HG03064 (cell line): Measurements from ENCODE around the gene JCAD.

Experiments
- ATAC-seq: cut with Tn5 transposase; IDR thresholded peaks from one replicate; pipeline ENCODE4 v1.9.1; 2021; ENCODE audit warnings: low read depth; ENCODE audit not compliant: unreplicated experiment

JCAD gene

DNA sequence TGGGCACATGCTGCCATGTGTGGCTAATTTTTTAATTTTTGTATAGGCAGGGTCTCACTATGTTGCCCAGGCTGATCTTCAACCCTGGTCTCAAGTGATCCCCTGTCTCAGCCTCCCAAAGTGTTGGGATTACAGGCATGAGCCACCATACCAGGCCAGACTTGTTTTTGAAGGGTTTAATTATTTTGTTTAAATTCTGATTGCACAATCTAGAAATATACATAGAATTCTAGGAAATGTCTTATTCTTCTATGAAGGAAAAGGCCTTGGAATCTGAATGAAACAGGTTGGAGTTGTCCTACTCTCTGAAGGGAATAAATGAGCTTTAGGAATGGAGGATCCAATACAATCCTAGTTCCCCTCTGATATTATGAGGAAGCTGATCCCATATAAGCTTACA, 15.5 kb upstream of the JCAD start:
- no peak for ATAC-seq

DNA sequence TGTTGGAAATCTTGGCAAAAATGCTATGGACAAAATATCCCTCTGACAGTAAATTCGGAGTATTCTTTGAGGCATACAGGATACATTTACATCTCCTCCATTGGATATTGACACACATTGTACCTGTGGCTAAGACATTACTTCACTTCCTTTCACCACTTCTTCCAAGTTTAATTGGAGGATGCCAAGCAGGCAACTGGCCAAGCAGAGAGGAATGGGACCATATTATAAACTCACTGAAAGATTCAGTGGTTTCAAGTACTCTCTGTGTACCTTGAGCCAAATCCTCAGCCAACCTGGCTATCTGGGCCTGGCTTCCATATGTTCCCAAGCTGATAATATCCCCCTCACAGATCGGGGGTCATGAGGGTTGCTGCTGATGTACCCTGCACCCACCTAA, 14.7 kb upstream of the JCAD start:
- no peak for ATAC-seq

DNA sequence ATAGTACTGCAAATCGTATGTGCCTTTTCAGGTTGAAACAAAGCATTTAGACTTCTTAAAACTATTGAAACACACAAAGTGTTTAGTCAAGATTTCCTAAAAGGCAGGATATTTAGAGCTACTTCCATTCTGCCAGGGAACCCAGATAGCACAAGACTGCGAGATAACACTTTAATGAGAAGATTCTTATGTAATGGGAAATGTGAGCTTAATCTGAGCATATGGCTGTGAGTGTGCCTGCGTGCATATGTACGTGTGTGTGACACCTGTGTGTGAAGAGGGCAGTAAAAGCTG, 14.3 kb upstream of the JCAD start:
- no peak for ATAC-seq

DNA sequence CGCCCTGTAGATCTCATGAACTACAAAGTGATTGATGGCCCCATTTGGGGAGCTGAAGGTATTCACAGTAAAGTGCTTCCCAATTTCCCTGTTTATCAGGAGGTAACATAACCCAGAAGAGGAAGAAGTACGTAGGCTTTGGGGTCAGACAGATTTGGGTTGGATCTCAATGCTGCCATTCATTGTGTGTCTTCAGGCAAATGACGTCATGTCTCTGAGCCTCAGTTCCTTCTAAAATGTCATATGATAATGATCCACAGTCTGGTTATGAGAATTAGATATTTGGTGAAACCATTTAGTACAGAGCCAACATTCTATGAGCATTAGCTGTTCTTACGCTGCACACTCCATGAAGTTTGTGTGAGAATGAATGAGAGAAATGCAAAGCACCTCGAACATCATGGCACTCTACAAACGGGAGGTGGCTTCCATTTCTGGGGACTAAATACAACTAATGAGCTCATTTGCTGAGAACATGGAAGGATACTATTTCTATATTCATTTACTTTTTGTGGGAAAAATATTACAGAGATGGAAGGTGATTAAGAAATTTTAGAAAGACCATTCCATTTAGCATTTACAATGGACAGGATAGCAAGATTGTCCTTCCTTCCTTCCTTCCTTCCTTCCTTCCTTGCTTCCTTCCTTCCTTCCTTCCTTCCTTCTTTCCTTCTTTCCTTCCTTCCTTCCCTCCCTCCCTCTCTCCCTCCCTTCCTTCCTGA, 13.8 kb upstream of the JCAD start:
- ATAC-seq, result no peak

DNA sequence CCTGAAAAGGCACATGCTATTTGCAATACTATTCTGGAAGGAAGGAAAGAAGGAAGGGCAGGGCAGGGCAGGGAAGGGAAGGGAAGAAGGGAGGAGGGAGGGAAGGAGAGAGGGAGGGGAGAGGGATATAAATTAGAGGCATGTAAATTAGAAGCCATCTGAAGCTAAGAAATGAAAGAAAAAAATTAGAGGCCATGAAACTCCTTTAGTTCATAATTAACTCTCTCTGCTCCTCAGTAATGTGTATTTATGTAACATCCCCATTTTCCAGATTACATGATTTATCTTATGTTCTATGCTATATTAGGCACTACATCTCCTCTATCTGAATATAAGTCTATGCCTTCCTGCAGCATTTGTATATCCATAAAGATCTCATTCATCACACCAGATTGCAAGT, 12.7 kb upstream of the JCAD start:
- ATAC-seq, result no peak

DNA sequence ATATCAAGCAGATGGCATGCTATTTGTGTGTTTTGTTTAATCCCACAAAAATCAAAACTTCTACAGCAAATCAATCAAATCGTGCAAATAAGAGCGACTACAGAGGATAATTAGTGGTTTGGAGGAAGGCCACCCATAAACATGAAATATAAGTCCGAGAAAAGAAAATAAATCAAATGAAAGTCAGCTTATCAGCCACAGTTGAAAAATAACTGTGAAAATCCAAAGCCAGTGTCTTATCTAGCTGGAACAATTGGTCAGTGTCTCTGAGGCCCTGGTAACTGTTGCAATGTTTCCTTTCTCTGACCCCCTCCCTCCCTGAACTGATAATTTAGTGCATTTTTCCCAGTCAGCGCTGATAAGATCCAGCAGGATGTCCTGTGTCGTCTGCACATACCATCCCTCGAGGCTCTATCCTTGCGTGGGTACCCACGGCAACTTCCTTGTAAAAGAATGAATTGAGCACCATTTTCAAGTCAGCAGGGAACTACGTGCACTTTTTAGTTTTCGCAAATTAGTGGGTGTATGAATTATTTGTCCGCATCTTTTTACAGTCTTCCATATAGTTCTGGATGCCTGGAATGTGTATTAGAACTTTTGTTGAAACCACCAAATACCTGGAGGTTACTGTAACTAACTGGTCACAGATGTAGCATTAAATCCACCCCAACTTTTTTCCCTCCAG, 10.8 kb upstream of the JCAD start:
- no peak for ATAC-seq

DNA sequence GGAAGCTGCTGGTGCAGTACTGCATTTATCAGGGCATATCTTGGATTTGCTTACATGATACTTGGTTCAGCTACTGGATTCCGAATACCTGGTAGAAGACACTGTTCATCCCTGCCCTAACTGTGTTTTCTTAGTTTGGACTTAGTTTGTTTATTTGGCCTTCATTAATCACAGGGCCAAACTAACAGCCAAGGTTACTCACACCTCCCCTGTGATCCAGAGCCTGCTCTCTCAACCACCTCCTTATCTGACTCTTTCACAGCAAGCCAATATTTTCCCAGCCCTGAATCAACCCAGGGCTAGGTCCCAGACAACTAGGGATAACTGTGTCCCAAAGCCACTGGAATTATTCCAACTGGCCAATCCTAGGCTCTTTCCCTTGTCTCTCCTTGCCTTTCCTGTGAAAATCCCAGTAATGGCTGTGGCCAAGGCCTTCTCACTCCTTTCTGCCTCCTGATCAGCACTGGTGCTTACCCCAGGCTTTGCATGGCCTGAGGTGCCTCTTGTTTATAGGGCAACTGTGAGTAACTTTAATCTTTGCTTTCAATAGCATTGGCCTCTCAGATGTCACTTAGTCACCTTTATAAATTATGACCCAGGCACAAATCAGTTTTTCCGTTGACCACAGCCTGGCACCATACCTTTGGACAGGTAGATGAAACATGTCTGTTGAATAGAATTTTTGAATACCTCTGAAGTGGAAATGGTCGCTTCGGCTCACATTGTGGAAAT, 9.3 kb upstream of the JCAD start:
- ATAC-seq, result no peak

DNA sequence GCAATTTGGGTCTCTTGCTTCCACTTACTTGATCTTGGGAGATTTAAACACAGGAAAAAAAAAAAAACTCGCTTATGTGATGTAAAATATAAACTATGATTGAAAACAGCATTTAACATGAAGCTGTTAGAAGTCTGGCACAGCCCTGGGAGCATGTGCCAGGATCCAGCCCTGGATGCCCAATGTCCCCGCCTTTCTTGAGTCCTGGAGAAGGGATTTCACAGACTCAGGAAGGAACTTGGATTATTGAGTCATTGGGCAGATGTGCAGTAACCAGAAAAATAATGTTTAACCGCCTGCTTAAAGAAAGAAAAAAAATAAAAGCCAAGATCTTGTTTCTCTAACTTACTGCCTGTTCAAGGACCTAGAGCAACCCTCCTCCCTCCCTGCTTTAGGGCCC, 3.7 kb upstream of the JCAD start:
- no peak for ATAC-seq

DNA sequence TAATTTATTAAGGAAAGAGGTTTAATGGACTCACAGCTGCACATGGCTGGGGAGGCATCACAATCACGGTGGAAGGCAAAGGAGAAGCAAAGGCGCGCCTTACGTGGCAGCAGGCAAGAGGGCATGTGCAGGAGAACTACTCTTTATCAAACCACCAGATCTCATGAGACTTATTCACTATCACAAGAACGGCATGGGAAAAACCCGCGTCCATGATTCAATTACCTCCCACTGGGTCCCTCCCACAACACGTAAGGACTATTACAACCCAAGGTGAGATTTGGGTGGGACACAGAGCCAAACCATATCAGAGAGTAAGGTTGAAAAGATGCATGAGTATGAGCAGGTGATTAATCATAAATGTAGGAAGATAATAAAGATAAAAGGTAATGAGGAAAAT, 3.2 kb upstream of the JCAD start:
- ATAC-seq, result no peak

DNA sequence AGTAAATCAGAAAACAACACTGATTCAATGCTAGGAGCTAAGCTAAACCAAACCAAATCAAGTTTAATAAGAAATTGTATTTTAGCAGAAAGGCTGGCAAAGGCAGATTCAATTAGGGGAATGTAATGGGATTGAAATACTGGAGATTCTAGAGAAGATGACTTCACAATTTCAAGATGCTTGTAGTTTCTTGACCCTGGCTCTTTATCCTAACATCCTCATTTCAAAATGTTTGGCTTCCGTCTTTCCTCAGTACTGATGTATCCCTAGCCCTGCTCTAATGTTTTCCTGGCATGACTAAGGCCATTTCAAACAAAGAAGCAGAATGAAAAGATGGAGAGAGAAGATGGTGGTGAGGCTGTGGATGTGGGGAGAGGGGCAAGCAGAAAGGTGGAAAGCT, 2.7 kb upstream of the JCAD start:
- ATAC-seq, result no peak

DNA sequence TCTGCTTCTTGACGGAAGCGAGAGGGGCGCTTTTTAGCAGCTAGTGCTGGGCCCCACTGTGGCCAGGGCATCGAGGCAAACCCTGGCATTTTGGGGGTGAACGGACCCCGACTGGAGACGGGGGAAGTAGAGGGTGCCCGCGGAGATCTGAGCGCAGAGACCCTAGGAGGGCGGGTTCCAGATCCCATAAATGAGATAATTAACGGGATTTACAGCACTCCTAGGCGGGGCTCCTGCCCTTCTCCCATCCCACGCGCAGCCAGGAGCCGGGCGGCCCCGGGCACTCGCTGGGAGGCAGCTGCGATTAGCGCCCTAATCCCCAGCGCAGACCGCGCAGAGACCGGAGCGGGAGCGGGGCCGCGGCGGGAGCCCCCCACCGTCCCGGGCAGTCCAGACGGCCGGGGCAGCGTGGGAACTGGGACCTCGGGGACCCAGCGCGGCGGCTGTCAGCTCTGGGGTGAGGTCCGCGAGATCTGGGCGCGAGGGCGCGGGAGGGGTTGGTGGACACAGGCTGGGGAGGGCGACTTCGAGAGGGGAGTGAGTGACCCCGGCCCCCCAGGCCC, 735 bp downstream of the JCAD start:
- no peak for ATAC-seq

DNA sequence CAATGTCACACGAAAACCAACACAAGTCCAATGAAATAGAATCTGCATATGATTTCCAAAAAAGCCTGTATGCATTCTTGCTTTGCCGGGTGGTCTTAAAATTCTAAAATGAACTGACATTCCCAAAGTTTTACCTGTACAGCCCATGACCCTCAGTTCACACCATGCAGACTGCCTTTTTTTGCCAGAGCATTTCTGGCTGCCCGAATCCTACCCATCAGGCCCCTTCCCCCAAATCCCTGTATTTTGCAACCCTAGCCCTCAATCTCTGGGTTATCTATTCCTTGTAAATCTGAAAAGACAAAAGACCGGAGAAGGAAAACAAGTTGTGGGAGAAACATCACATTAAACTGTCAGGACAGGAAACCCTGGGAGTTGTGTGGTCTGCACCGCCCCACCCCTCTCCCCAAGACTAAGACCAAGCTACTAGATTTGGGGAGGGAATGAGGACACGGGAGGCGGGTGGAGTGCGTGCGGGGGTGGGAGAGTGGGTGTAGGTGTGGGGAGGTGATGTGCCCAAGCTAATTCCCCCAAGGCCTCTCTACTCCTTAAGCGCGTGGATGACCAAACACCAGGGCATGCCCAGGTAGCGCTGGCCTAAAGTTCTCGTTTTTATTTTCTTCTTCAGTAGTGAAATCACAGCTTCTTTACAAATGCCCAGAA, 1.4 kb downstream of the JCAD start:
- no peak for ATAC-seq

DNA sequence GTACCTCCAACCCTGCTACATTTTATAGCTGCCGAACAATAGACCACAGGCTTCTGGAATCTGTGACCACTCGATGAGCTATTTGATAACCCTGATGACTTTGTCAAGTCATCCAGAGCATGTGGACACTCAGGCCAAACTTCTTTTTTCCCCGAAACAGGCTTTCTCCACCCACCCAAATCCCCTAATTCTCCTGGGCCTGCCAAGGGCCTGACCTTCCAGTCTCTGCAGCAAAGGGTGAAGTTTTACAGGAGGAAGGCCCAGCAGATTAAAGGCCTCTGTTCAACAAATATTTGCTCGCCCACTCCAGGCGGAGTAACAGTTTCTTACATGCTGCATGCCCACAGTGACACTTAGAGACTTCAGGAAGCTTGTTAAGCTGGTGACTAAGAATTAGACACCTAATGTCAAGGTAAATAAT, 2.0 kb downstream of the JCAD start:
- ATAC-seq, result no peak

DNA sequence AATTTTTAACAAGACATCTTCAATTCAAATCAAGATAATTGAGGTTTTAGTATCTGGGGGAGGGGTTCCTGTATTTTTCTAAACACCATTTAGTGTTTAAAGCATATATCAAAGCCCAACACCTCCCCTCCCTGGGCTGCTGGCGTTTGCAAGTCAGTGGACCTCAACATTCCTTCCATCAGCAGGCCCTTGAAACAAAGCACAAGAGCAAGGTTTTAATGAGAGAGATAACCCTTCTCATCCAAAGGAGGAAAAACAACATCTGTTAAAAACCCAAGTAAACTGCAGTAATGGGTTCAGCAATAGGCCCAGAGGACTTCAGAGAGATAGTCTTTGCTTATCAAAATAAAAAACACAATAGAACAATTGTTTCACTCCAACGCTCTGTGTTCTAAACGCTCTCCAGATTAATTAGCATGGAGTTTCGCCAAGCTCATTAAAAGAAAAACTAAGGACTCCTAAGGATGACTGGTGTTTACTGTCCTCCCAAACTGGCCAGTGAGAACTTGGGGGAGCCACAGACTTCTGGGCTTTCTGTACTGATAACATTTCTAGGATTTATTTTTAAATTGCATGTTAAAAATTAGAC, 2.5 kb downstream of the JCAD start:
- ATAC-seq, result no peak

DNA sequence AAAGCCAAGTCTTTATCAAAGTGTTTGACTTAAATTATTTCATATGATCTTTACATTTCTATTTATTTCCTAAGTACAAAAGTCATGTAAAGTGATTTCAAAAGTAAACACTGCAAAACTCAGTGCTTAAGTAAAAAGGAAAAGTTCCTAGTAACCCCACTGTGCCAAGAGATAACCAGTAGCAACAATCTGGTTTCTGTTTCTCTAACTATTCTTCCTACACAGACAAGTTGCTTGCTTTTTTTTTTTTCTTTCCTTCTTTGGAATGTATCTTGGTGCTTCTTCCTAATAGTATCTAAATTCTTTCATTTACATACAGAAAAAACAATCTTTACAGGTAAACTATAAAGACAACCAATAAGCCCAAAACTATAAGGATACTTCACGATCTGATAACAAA, 3.1 kb downstream of the JCAD start:
- ATAC-seq, result no peak

DNA sequence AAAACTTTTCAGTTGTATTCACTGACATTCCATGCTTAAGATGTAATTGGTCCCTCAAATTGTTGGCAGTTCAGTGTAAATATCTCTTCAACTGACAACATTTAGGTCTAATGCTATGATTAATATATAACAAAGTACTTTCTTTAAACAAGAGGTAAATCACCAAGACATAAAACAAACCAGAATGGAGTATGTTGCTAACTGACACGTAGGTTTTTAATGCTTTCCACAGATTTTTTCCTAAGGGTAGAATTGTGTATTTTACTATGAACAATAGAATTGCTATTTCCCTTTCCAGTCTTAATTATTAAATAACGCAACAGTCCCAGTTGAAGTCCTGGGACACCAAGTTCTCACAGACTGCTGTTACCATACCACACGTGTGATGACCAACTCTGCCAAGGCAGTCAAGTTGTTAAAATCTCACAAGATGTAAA, 4.1 kb downstream of the JCAD start:
- ATAC-seq, result no peak

DNA sequence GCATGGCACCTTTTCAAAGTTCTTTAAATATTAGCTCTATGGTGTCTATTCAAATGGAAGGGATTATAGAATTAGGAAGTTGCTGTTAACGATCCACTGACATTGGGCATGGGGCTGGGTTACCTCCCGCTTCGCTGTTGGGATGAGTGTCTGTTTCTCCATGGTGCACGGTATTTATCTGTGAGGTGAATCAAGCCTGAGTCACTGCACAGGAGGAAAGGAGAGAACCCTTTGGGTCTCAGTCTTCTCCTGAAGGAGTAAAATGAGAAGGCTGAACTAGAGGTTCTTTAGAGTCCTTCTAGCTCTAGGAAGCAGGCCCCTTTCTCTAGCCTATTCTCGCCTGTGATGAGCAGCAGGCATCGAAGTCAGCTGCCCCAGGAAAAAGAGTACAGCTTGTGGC, 7.3 kb downstream of the JCAD start:
- ATAC-seq, result no peak

DNA sequence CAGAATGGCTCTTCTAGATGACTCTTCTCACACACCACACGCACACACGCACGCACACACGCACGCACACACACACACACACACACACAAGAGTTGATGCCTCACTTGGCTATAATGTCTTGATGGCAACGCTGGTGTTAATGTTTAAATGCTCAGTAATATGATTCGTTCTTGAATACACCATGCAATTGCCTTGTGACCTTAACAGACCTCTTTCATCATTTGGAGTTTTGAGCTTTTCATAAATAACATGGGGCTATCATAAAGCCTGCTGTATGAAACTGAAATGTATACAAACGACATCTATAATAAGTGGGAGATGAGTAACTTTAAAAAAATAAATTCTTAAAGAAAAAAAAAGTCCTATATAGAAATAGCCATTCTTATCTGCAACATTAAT, 8.2 kb downstream of the JCAD start:
- no peak for ATAC-seq

DNA sequence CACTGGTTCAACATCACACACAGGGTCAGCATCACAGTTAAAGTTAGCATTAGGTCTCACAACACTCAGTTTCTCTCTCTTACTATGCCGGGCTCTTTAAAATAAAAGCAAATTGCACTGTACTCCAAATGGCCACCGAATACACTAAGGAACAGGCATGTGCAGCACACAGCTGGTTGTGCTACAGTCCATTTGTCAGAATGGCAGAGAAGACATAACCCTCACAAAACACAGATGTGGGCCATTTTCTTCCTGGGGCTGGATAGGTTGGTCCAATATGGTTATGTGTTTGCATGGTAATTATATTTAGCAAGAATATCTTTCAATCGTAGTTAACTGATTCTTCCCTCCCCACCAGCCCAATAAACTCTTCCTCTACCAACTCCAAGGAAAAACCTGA, 9.0 kb downstream of the JCAD start:
- no peak for ATAC-seq

DNA sequence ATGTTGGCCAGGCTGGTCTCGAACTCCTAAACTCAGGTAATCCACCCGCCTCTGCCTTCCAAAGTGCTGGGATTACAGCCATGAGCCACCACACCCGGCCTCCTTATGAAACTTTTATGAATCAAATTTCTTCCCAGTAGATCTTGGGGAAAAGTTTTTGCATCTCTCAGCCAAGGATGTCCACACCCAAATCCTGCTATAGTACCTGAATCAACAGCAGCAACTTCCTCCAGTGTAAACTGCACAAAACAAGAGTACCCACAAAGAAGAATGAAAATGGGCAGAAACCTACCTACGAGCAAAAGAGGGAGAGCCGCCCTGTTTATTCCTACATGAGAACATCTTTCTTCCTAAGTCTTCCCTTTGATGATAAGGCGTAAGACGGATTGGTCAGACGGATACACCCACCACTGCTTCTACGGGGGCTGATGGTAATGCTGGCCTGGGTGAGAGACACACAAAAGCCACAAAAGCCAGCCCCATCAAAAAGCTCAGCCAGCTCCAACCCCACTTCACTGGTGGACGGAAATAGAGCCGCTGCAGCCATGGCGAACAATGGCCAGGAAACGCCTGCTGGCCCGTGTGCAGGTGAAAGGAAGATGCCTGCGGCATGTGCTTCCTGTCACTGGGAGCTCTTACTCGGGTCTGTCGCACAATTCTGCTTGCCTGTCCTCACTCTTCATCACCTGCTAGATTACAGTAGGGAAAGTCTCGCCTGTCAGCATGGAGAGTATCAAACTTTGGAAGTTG, 10.4 kb downstream of the JCAD start:
- no peak for ATAC-seq
